Activated CD8-positive, alpha-beta memory T cell treated with anti-CD3 and anti-CD28 coated beads, Interleukin-2, amount 50 U/mL, for 24 hours (primary cell): Measurements from ENCODE around the gene TCAP.

Source experiments
- DNase-seq: peaks from one replicate; pipeline ENCODE4 v3.0.0-alpha.2; 2020; ENCODE audit errors: extremely low read depth

TCAP gene

GRCh38 chr17:39664581-39665561 lies at the start of gene TCAP:
TCAP (plus strand) TSS chr17:39665349; CDS start chr17:39665360, 11 bp downstream.
- DNase-seq, result no peak

- DNase-seq, result no peak
Measured at GRCh38 chr17:39615434-39615833, 49.7 kb upstream of the TCAP start.

- DNase-seq, result no peak
Measured at GRCh38 chr17:39617100-39617445, 48.1 kb upstream of the TCAP start.

GRCh38 chr17:39617446-39618245 lies 47.5 kb upstream of the TCAP start:
- no peak for DNase-seq

GRCh38 chr17:39618246-39618913 lies 46.8 kb upstream of the TCAP start:
- DNase-seq, result no peak

GRCh38 chr17:39618956-39619785 lies 46.0 kb upstream of the TCAP start:
- DNase-seq, result no peak

GRCh38 chr17:39619786-39620101 lies 45.4 kb upstream of the TCAP start:
- DNase-seq, result no peak

- DNase-seq, result peak; percentile 69
Measured at GRCh38 chr17:39621523-39622379, 43.4 kb upstream of the TCAP start.

GRCh38 chr17:39622380-39623006 lies 42.7 kb upstream of the TCAP start:
- DNase-seq, result no peak

GRCh38 chr17:39623356-39623950 lies 41.7 kb upstream of the TCAP start:
- peak; percentile 66 for DNase-seq

- no peak for DNase-seq
Measured at GRCh38 chr17:39624313-39624712, 40.8 kb upstream of the TCAP start.

GRCh38 chr17:39625198-39625785 lies 39.9 kb upstream of the TCAP start:
- no peak for DNase-seq

GRCh38 chr17:39626171-39627046 lies 38.7 kb upstream of the TCAP start, which contains the start of gene PPP1R1B:
PPP1R1B (plus strand) TSS chr17:39626952; CDS start chr17:39627393, 441 bp downstream.
- DNase-seq, result no peak

GRCh38 chr17:39627047-39627711 lies 38.0 kb upstream of the TCAP start:
- DNase-seq, result no peak

- DNase-seq, result no peak
Measured at GRCh38 chr17:39627712-39628516, 37.2 kb upstream of the TCAP start.

GRCh38 chr17:39628655-39629493 lies 36.3 kb upstream of the TCAP start:
- no peak for DNase-seq
